ENCODE results near the gene KSR2.

The KSR2 gene

GRCh38 chr12:117844114-117844830, 124.5 kb downstream of the KSR2 start:
- Histone ChIP-seq H3K9me3 (ENCODE audit: control insufficient read depth, insufficient read depth, low read depth, low read length) (no peaks in the 10 kb centered on the region), H3K4me3 (ENCODE audit: low read depth, low read length) (no peak overlapping the region), H3K27ac (ENCODE audit: extremely low read depth, low read depth, low read length) (no peak overlapping the region), H3K4me1 (ENCODE audit: control insufficient read depth, insufficient read depth, low read length) (no peaks in the 10 kb centered on the region), H3K36me3 (ENCODE audit: control insufficient read depth in 2 of 2, insufficient read depth in 1 of 2, low read length in 2 of 2) (no peaks in the 10 kb centered on the region)
- TF ChIP-seq ZNF19 (tag by site-specific recombination; IDR thresholded peaks at IDR 0.05; ENCODE audit: low read depth) = no peak
- POLR2A ChIA-PET = no interaction called here
- CTCF ChIA-PET = interaction anchor here (0.6 to 1.6 kb wide), 5 partner anchors 11 to 478 kb away, joined by 3 to 6 read pairs (median 4); no protein-coding TSS in a partner anchor

GRCh38 chr12:117842630-117843029, 126.2 kb downstream of the KSR2 start:
- Histone ChIP-seq H3K9me3 (ENCODE audit: control insufficient read depth, insufficient read depth, low read depth, low read length) (no peaks in the 10 kb centered on the region), H3K36me3 (ENCODE audit: control insufficient read depth in 2 of 2, insufficient read depth in 1 of 2, low read length in 2 of 2) (no peaks in the 10 kb centered on the region), H3K4me1 (ENCODE audit: control insufficient read depth, insufficient read depth, low read length) (no peaks in the 10 kb centered on the region), H3K4me3 (ENCODE audit: low read depth, low read length) (no peak overlapping the region), H3K27ac (ENCODE audit: extremely low read depth, low read depth, low read length) (no peak overlapping the region)
- TF ChIP-seq ZNF121 (tag by site-specific recombination; IDR thresholded peaks at IDR 0.05) (no peak), TSHZ1 (tag by site-specific recombination; IDR thresholded peaks at IDR 0.05; ENCODE audit: borderline replicate concordance) (no peak), ZNF624 (tag by site-specific recombination; IDR thresholded peaks at IDR 0.05) (no peak)
- CTCF ChIA-PET = interaction anchor here (0.6 to 10.2 kb wide), 5 partner anchors 17 to 654 kb away, joined by 3 to 125 read pairs (median 4); no protein-coding TSS in a partner anchor
- POLR2A ChIA-PET = no interaction called here

GRCh38 chr12:117842220-117842619, 126.6 kb downstream of the KSR2 start:
- Histone ChIP-seq H3K9me3 (ENCODE audit: control insufficient read depth, insufficient read depth, low read depth, low read length) (no peaks in the 10 kb centered on the region), H3K4me1 (ENCODE audit: control insufficient read depth, insufficient read depth, low read length) (no peaks in the 10 kb centered on the region), H3K4me3 (ENCODE audit: low read depth, low read length) (no peak overlapping the region), H3K36me3 (ENCODE audit: control insufficient read depth in 2 of 2, insufficient read depth in 1 of 2, low read length in 2 of 2) (no peaks in the 10 kb centered on the region), H3K27ac (ENCODE audit: extremely low read depth, low read depth, low read length) (no peak overlapping the region)
- POLR2A ChIA-PET = no interaction called here
- CTCF ChIA-PET = interaction anchor here (0.6 to 10.2 kb wide), 3 partner anchors 17 to 606 kb away, joined by 4 to 125 read pairs (median 4); no protein-coding TSS in a partner anchor
- TF ChIP-seq ZNF658 (tag by site-specific recombination; IDR thresholded peaks at IDR 0.05) (no peak), ZNF623 (tag by site-specific recombination; IDR thresholded peaks at IDR 0.05) (peak; percentile 72)

- POLR2A ChIA-PET = no interaction called here
- H3K4me3 ChIP-seq (ENCODE audit: low read depth, low read length) = no peak overlapping the region
- H3K27ac ChIP-seq (ENCODE audit: extremely low read depth, low read depth, low read length) = no peak overlapping the region
- H3K4me1 ChIP-seq (ENCODE audit: control insufficient read depth, insufficient read depth, low read length) = no peaks in the 10 kb centered on the region
- H3K36me3 ChIP-seq (ENCODE audit: control insufficient read depth in 2 of 2, insufficient read depth in 1 of 2, low read length in 2 of 2) = no peaks in the 10 kb centered on the region
- TF ChIP-seq ZNF324 (tag by site-specific recombination; IDR thresholded peaks at IDR 0.05) (no peak), ZNF692 (tag by site-specific recombination; IDR thresholded peaks at IDR 0.05) (no peak), ZNF645 (tag by site-specific recombination; IDR thresholded peaks at IDR 0.05) (no peak), FEZF1 (tag by site-specific recombination; IDR thresholded peaks at IDR 0.05) (no peak), ZBTB26 (tag by site-specific recombination; optimal IDR thresholded peaks at IDR 0.05) (no peak), SP7 (tag by site-specific recombination; IDR thresholded peaks at IDR 0.05) (no peak), ZNF221 (tag by site-specific recombination; IDR thresholded peaks at IDR 0.05; ENCODE audit: borderline replicate concordance) (no peak), SCRT1 (tag by site-specific recombination; IDR thresholded peaks at IDR 0.05; ENCODE audit: borderline replicate concordance) (peak; percentile 63), SCRT2 (tag by site-specific recombination; IDR thresholded peaks at IDR 0.05) (peak; percentile 90), ZNF768 (tag by site-specific recombination; IDR thresholded peaks at IDR 0.05) (no peak), GLI4 (tag by site-specific recombination; IDR thresholded peaks at IDR 0.05) (no peak), ZNF561 (tag by site-specific recombination; IDR thresholded peaks at IDR 0.05; ENCODE audit: borderline replicate concordance) (no peak)
- CTCF ChIA-PET = interaction anchor here (0.6 to 10.2 kb wide), 49 partner anchors 9 to 1849 kb away, joined by 3 to 125 read pairs (median 4); no protein-coding TSS in a partner anchor
- no peaks in the 10 kb centered on the region for H3K9me3 ChIP-seq (ENCODE audit: control insufficient read depth, insufficient read depth, low read depth, low read length)
Observed at GRCh38 chr12:117837737-117838050, 131.1 kb downstream of the KSR2 start.

All from HEK293 (cell line).